HEK293 (cell line): Measurements from ENCODE around the gene STEAP2.

Experiments
- AEBP2 ChIP-seq: fragments of 450-650 bp; formaldehyde crosslinking; IDR thresholded peaks from 2 replicates; pipeline ENCODE4 v1.5.1; 2016; ENCODE audit warnings: missing biosample characterization, missing genetic modification characterization, borderline replicate concordance
- PBX3 ChIP-seq: sonication (generic); formaldehyde crosslinking; IDR thresholded peaks from 2 replicates; pipeline ENCODE4 v1.8.1; 2022; ENCODE audit warnings: mild to moderate bottlenecking, moderate library complexity, missing genetic modification reagents
- TRIM28 ChIP-seq: IDR thresholded peaks from 2 replicates; pipeline ENCODE4 v1.6.1; 2011; ENCODE audit warnings: low read length, control low read depth, borderline replicate concordance
- TSHZ1 ChIP-seq: fragments of 450-650 bp; formaldehyde crosslinking; IDR thresholded peaks from 2 replicates; pipeline ENCODE4 v1.5.1; 2016; ENCODE audit warnings: missing biosample characterization, missing genetic modification characterization, borderline replicate concordance
- WT1 ChIP-seq: fragments of 450-650 bp; formaldehyde crosslinking; IDR thresholded peaks from 2 replicates; pipeline ENCODE4 v1.5.1; 2016; ENCODE audit warnings: missing biosample characterization, missing genetic modification characterization
- YY1 ChIP-seq: fragments of 450-650 bp; formaldehyde crosslinking; IDR thresholded peaks from 2 replicates; pipeline ENCODE4 v1.5.1; 2018; ENCODE audit warnings: missing biosample characterization, missing genetic modification characterization
- ZBTB11 ChIP-seq: fragments of 450-650 bp; formaldehyde crosslinking; conservative IDR thresholded peaks from 2 replicates; pipeline ENCODE4 v1.5.1; 2016; ENCODE audit warnings: low read depth, missing biosample characterization, missing genetic modification characterization
- ZBTB20 ChIP-seq: fragments of 450-650 bp; formaldehyde crosslinking; IDR thresholded peaks from 2 replicates; pipeline ENCODE4 v1.5.1; 2016; ENCODE audit warnings: missing biosample characterization, missing genetic modification characterization
- ZBTB49 ChIP-seq: fragments of 450-650 bp; formaldehyde crosslinking; IDR thresholded peaks from 2 replicates; pipeline ENCODE4 v1.5.1; 2016; ENCODE audit warnings: missing biosample characterization, missing genetic modification characterization, low read depth
- ZBTB8A ChIP-seq: fragments of 450-650 bp; formaldehyde crosslinking; IDR thresholded peaks from 2 replicates; pipeline ENCODE4 v1.5.1; 2016; ENCODE audit warnings: missing biosample characterization, missing genetic modification characterization
- ZNF146 ChIP-seq: fragments of 450-650 bp; formaldehyde crosslinking; IDR thresholded peaks from 2 replicates; pipeline ENCODE4 v1.5.1; 2016; ENCODE audit warnings: missing biosample characterization, missing genetic modification characterization
- ZNF184 ChIP-seq: fragments of 450-650 bp; IDR thresholded peaks from 2 replicates; pipeline ENCODE4 v1.5.1; 2018; ENCODE audit warnings: missing biosample characterization, mild to moderate bottlenecking, missing genetic modification characterization
- ZNF19 ChIP-seq: fragments of 450-650 bp; formaldehyde crosslinking; IDR thresholded peaks from 2 replicates; pipeline ENCODE4; 2016; ENCODE audit warnings: missing biosample characterization, missing genetic modification characterization, low read depth
- ZNF248 ChIP-seq: fragments of 450-650 bp; formaldehyde crosslinking; IDR thresholded peaks from 2 replicates; pipeline ENCODE4 v1.5.1; 2017; ENCODE audit warnings: missing biosample characterization, missing genetic modification characterization
- ZNF280D ChIP-seq: fragments of 450-650 bp; formaldehyde crosslinking; IDR thresholded peaks from 2 replicates; pipeline ENCODE4 v1.5.1; 2016; ENCODE audit warnings: missing biosample characterization, missing genetic modification characterization
- ZNF341 ChIP-seq: fragments of 450-650 bp; formaldehyde crosslinking; IDR thresholded peaks from 2 replicates; pipeline ENCODE4; 2016; ENCODE audit warnings: low read depth, missing biosample characterization, missing genetic modification characterization
- ZNF362 ChIP-seq: fragments of 450-650 bp; formaldehyde crosslinking; IDR thresholded peaks from 2 replicates; pipeline ENCODE4 v1.5.1; 2016; ENCODE audit warnings: missing biosample characterization, missing genetic modification characterization
- ZNF366 ChIP-seq: fragments of 450-650 bp; formaldehyde crosslinking; conservative IDR thresholded peaks from 2 replicates; pipeline ENCODE4 v1.5.1; 2016; ENCODE audit warnings: missing biosample characterization, missing genetic modification characterization
- ZNF48 ChIP-seq: fragments of 450-650 bp; formaldehyde crosslinking; IDR thresholded peaks from 2 replicates; pipeline ENCODE4 v1.5.1; 2016; ENCODE audit warnings: missing biosample characterization, missing genetic modification characterization
- ZNF513 ChIP-seq: fragments of 450-650 bp; IDR thresholded peaks from 2 replicates; pipeline ENCODE4 v1.5.1; 2018; ENCODE audit warnings: missing biosample characterization, missing genetic modification characterization
- ZNF776 ChIP-seq: fragments of 450-650 bp; formaldehyde crosslinking; IDR thresholded peaks from 2 replicates; pipeline ENCODE4 v1.5.0; 2017; ENCODE audit warnings: missing biosample characterization, missing genetic modification characterization, borderline replicate concordance
- ZXDB ChIP-seq: fragments of 450-650 bp; formaldehyde crosslinking; IDR thresholded peaks from 2 replicates; pipeline ENCODE4 v1.5.1; 2016; ENCODE audit warnings: missing biosample characterization, missing genetic modification characterization

The STEAP2 gene

GRCh38 chr7:90232430-90232829 is 20.9 kb downstream of the STEAP2 start (continued):
- TF ChIP-seq TSHZ1 (tag by site-specific recombination) = no peak
- no peak for TF ChIP-seq ZNF184 (tag by site-specific recombination)
- TF ChIP-seq ZNF146 = no peak
- no peak for TF ChIP-seq YY1 (tag by site-specific recombination)
- TF ChIP-seq ZBTB49 (tag by site-specific recombination) = no peak
- TF ChIP-seq ZNF280D (tag by site-specific recombination) = no peak
- no peak for TF ChIP-seq ZBTB11
- no peak for TF ChIP-seq ZNF341 (tag by site-specific recombination)
- TF ChIP-seq TRIM28 = no peak
- TF ChIP-seq PBX3 (CRISPR knock-in tag) = no peak
- no peak for TF ChIP-seq ZNF362
- no peak for TF ChIP-seq ZNF19 (tag by site-specific recombination)
- TF ChIP-seq ZBTB8A = no peak
- TF ChIP-seq ZNF366 = no peak
- TF ChIP-seq AEBP2 (tag by site-specific recombination) = no peak
- TF ChIP-seq ZNF48 (tag by site-specific recombination) = no peak
- no peak for TF ChIP-seq ZBTB20 (tag by site-specific recombination)
- TF ChIP-seq WT1 (tag by site-specific recombination) = no peak
- no peak for TF ChIP-seq ZXDB (tag by site-specific recombination)
- TF ChIP-seq ZNF248 (tag by site-specific recombination) = no peak
- TF ChIP-seq ZNF513 (tag by site-specific recombination) = no peak
- no peak for TF ChIP-seq ZNF776 (tag by site-specific recombination)
